Activated CD8-positive, alpha-beta T cell treated with anti-CD3 and anti-CD28 coated beads for 36 hours (primary cell): ENCODE results near the gene TMEM253. TPM values are rescaled to one million over a fixed set of nuclear protein-coding genes. Genes with fewer than 3 reads are reported as not detected.

Source experiments
- ATAC-seq: fragments of 200-7000 bp; cut with Tn5 transposase; one replicate; pipeline ENCODE4 v1.10.0; 2021; ENCODE audit warnings: mild to moderate bottlenecking, moderate library complexity
- CTCF ChIA-PET: fragments of 350-600 bp; sonication (Branson Sonifier 250); formaldehyde crosslinking; loops from one replicate; lab custom pipeline; 2021; ENCODE audit warnings: antibody characterized with exemption; lab: Charles Lee
- POLR2A ChIA-PET: fragments of 350-600 bp; sonication (Branson Sonifier 250); formaldehyde crosslinking; loops from one replicate; lab custom pipeline; 2021; ENCODE audit warnings: antibody characterized with exemption; lab: Charles Lee
- DNase-seq: peaks from one replicate; pipeline ENCODE4 v3.0.0-alpha.2; 2020
- H3K27ac Mint-ChIP-seq: one replicate; pipeline ENCODE4 v1.8.0; 2021; ENCODE audit warnings: mild to moderate bottlenecking, mixed read lengths
- H3K27me3 Mint-ChIP-seq: one replicate; pipeline ENCODE4 v1.8.0; 2021; ENCODE audit warnings: mixed read lengths
- H3K36me3 Mint-ChIP-seq: one replicate; pipeline ENCODE4 v1.8.0; 2021; ENCODE audit warnings: low read depth, mixed read lengths
- H3K4me1 Mint-ChIP-seq: one replicate; pipeline ENCODE4 v1.8.0; 2021; ENCODE audit warnings: low read depth, mixed read lengths
- H3K4me3 Mint-ChIP-seq: one replicate; pipeline ENCODE4 v1.8.0; 2021; ENCODE audit warnings: mild to moderate bottlenecking, moderate library complexity, mixed read lengths
- H3K9me3 Mint-ChIP-seq: one replicate; pipeline ENCODE4 v1.8.0; 2021; ENCODE audit warnings: mixed read lengths
- intact Hi-C: fragments of 100-400 bp; cut with micrococcal nuclease; formaldehyde crosslinking; loops from one replicate; pipeline ENCODE4 v1.10.0; 2022
- total RNA-seq, 2 experiments: library from RNA; stranded (reverse); gene quantifications; one replicate each; pipeline ENCODE4 v1.2.3, GENCODE V29; 2021
- TF ChIP-seq, protein P1 (sequence below): fragments of 200-600 bp; IDR thresholded peaks from one replicate; pipeline ENCODE4 v1.8.0; 2022; ENCODE audit warnings: antibody characterized with exemption, mild to moderate bottlenecking

Gene TMEM253
- total RNA-seq, 2 experiments from 2014 or later, result not detected

DNA sequence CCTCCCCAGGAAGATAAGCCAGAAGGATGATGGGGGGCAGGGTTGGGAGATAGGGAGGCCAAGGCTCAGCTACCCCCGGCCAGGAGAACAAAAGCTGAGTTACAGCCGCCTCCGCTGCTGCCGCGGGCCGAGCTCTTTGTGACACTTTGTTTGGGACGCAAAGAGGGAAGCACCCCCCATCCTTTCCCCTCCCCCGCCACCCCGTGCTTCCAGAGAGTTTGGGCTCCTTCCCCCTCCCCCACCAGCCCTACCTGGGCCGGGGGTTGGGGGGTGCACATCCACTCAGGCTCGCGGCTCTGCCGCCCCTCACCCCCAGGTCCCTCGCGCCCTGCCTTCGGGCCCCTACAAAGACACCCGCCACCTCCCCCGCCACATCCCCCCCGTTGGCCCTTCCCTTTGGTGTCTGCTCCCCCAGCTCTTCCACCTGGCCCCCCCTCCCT lies 3.2 kb upstream of the TMEM253 start:
- intact Hi-C loops, result no loop called here
- ATAC-seq, result peak; percentile 6
- H3K27ac Mint-ChIP-seq, result peak overlapping the region; percentile 60
- no peaks in the 10 kb centered on the region for H3K27me3 Mint-ChIP-seq
- H3K4me1 Mint-ChIP-seq, result peaks cover 25% of the 10 kb centered on the region
- DNase-seq, result peak; percentile 37
- H3K4me3 Mint-ChIP-seq, result peak overlapping the region; percentile 69
- peaks cover 2% of the 10 kb centered on the region for H3K36me3 Mint-ChIP-seq
- TF ChIP-seq, protein P1, sequence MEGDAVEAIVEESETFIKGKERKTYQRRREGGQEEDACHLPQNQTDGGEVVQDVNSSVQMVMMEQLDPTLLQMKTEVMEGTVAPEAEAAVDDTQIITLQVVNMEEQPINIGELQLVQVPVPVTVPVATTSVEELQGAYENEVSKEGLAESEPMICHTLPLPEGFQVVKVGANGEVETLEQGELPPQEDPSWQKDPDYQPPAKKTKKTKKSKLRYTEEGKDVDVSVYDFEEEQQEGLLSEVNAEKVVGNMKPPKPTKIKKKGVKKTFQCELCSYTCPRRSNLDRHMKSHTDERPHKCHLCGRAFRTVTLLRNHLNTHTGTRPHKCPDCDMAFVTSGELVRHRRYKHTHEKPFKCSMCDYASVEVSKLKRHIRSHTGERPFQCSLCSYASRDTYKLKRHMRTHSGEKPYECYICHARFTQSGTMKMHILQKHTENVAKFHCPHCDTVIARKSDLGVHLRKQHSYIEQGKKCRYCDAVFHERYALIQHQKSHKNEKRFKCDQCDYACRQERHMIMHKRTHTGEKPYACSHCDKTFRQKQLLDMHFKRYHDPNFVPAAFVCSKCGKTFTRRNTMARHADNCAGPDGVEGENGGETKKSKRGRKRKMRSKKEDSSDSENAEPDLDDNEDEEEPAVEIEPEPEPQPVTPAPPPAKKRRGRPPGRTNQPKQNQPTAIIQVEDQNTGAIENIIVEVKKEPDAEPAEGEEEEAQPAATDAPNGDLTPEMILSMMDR, result no peak
- ChIA-PET POLR2A (interaction anchor here (0.9 to 1.3 kb wide), 3 partner anchors 29 to 83 kb away, joined by 3 to 4 read pairs (median 3); no protein-coding TSS in a partner anchor), CTCF (interaction anchor here (1.2 to 7.8 kb wide), 8 partner anchors 6 to 80 kb away, joined by 3 to 224 read pairs (median 10); partner anchors contain the start of genes ARHGEF40, NDRG2 and TMEM253)
- H3K9me3 Mint-ChIP-seq, result no peaks in the 10 kb centered on the region

DNA sequence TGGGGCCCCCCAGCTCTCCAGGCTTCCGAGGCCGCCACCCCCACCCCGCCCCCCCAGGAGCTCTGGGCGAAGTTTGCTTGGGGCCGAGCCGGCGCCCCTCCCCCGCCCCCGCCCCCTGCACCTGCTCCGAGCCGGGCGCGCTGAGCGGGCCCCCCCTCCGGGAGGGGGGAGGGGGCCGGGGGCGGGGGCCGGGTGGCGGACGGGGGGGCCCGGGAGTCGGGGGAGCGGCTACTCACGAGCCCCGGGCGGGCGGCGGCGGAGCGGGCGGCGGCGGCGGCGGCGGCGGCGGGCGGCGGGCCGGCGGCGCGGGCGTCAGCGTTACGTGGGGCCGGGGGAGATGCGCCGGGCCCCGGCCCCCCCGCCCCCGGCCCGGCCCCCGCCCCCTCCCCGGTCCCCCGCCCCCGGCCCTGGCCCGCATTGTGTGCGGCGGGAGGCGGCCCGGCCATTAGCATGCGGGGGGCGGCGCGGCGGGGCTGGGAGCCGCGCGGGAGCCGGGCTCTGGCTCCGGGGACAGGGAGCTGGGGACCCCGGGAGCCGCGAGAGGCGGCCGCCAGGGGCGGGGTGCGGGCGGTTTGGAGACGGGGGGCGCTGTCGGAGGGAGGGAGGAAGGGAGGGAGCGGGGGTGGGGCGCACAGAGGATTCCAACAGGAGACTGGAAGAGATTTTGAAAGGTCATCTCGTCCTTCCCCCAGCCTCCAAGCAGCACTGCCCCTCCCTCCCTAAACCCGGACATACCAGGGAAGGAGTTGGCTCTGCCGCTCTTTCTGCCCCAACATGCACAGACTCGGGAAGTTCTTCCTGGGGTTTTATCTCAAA lies 2.6 kb upstream of the TMEM253 start, which contains the start of gene ZNF219:
TSS of gene ZNF219 (minus strand) at position 580 of the 816 bp plus-strand sequence. CDS start 5,064 bp downstream, outside the sequence.
- TF ChIP-seq, protein P1, result no peak
- peaks cover under 1% of the 10 kb centered on the region for H3K36me3 Mint-ChIP-seq
- peaks cover 28% of the 10 kb centered on the region for H3K4me1 Mint-ChIP-seq
- ChIA-PET CTCF (interaction anchor here (1.2 to 7.8 kb wide), 7 partner anchors 11 to 81 kb away, joined by 3 to 224 read pairs (median 8); partner anchors contain the start of genes ARHGEF40 and NDRG2), POLR2A (interaction anchor here (1.0 to 1.3 kb wide), 2 partner anchors 31 to 83 kb away, joined by 3 to 4 read pairs; no protein-coding TSS in a partner anchor)
- H3K9me3 Mint-ChIP-seq, result no peaks in the 10 kb centered on the region
- no peaks in the 10 kb centered on the region for H3K27me3 Mint-ChIP-seq
- peak within 1 kb of the TSS; percentile 71 for H3K27ac Mint-ChIP-seq
- DNase-seq, result peak; percentile 34
- peak; percentile 37 for ATAC-seq
- intact Hi-C loops, result no loop called here
- H3K4me3 Mint-ChIP-seq, result peak within 1 kb of the TSS; percentile 80

DNA sequence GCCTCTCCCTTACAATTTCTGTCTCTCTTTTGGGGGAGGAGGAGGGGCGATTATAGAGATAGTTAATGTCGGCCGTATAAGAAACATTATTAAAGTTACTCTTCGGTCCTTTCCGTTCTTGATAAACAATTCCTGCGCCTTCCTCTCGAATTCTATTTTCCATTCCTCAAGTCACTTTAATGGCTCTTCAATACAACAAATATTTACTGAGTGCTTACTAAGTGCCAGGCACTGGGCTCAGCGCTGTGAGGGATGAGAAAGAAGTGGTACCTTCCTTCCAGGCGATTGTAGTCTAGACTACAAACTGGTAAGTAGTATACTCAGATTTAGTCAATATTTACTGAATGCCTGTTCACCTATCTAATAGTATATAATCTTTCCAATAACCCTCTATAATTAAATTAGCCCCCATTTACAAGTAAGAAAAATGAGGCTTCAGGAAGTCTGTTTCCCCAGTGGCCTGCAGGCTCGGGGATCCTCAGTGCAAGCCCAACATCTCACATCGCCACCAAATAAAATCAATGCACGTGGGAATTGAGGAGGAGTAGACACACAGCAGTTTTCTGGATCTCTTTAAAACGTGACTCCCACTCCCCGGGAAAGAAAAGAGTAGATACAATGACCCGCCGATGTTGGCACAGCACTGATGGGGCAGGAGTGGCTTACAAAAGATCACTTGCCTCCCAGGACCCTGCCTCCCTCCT lies 1.8 kb upstream of the TMEM253 start:
- H3K36me3 Mint-ChIP-seq, result no peaks in the 10 kb centered on the region
- H3K27ac Mint-ChIP-seq, result peak overlapping the region; percentile 71
- ChIA-PET CTCF (interaction anchor here (1.2 to 8.2 kb wide), 3 partner anchors 32 to 84 kb away, joined by 5 to 224 read pairs (median 121); partner anchors contain the start of gene NDRG2), POLR2A (interaction anchor here (0.8 to 1.5 kb wide), 2 partner anchors 9 to 84 kb away, joined by 3 to 8 read pairs; no protein-coding TSS in a partner anchor)
- no peak for ATAC-seq
- TF ChIP-seq, protein P1, result no peak
- intact Hi-C loops, result no loop called here
- peaks cover 30% of the 10 kb centered on the region for H3K4me1 Mint-ChIP-seq
- H3K27me3 Mint-ChIP-seq, result no peaks in the 10 kb centered on the region
- no peaks in the 10 kb centered on the region for H3K9me3 Mint-ChIP-seq
- H3K4me3 Mint-ChIP-seq, result peak overlapping the region; percentile 80
- DNase-seq, result no peak

DNA sequence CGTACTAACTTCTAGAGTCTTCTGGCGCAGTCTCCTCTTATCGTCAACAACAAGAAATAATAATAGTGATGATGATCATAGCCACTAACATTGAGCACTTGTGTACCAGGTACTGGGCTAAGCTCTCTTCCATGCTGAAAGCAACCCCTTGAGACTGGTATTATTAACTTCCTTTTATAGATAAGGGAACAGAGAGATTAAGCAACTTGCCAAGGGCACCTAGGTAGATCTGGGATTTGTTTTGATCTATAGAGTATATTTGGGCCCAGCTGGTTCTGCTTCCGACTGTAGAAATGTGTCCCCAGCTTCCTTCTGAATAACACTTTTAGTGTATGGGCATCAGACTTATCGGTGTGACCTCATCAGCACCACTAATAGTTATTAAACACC lies 1.3 kb upstream of the TMEM253 start:
- POLR2A ChIA-PET, result interaction anchor here (0.8 to 1.5 kb wide), 2 partner anchors 10 to 85 kb away, joined by 3 to 8 read pairs; no protein-coding TSS in a partner anchor

More for the DNA sequence above, 1.3 kb upstream of the TMEM253 start:
- intact Hi-C loops, result no loop called here
- H3K4me1 Mint-ChIP-seq, result peaks cover 31% of the 10 kb centered on the region
- H3K27ac Mint-ChIP-seq, result no peak overlapping the region
- H3K36me3 Mint-ChIP-seq, result no peaks in the 10 kb centered on the region
- peak overlapping the region; percentile 80 for H3K4me3 Mint-ChIP-seq
- no peaks in the 10 kb centered on the region for H3K27me3 Mint-ChIP-seq
- TF ChIP-seq, protein P1, result no peak
- DNase-seq (no peak), ATAC-seq (no peak)
- no peaks in the 10 kb centered on the region for H3K9me3 Mint-ChIP-seq
- CTCF ChIA-PET, result interaction anchor here (1.2 to 8.2 kb wide), 3 partner anchors 11 to 85 kb away, joined by 5 to 121 read pairs (median 105); no protein-coding TSS in a partner anchor
